HepG2 (cell line): ENCODE results near the gene ENPP1. TPM values are rescaled to one million over a fixed set of nuclear protein-coding genes. Genes with fewer than 3 reads are reported as not detected.

ENCODE experiments used
- ARID2 ChIP-seq: sonication (generic); formaldehyde crosslinking; IDR thresholded peaks from 2 replicates; pipeline ENCODE4 v1.8.1; 2022; ENCODE audit warnings: mild to moderate bottlenecking, missing genetic modification reagents, borderline replicate concordance
- ELF1 ChIP-seq: sonication (generic); formaldehyde crosslinking; IDR thresholded peaks from 2 replicates; pipeline ENCODE4 v1.4.0; 2020; ENCODE audit warnings: missing genetic modification reagents
- FOXP4 ChIP-seq: sonication (generic); formaldehyde crosslinking; IDR thresholded peaks from 2 replicates; pipeline ENCODE4 v1.4.0; 2020; ENCODE audit warnings: missing genetic modification reagents
- GATAD1 ChIP-seq: IDR thresholded peaks from 2 replicates; pipeline ENCODE4 v1.6.1; 2016; ENCODE audit warnings: missing genetic modification reagents, missing compliant biosample characterization
- HNRNPK ChIP-seq: fragments of 200-400 bp; formaldehyde crosslinking; IDR thresholded peaks from 2 replicates; pipeline ENCODE4 v1.6.1; 2018; ENCODE audit warnings: low read length, low read depth, moderate library complexity, mild to moderate bottlenecking; ENCODE audit not compliant: poor library complexity, severe bottlenecking
- KDM3A ChIP-seq: IDR thresholded peaks from 2 replicates; pipeline ENCODE4 v1.6.1; 2018; ENCODE audit warnings: low read depth, missing compliant biosample characterization
- KDM5A ChIP-seq: fragments of 200-600 bp; sonication (generic); IDR thresholded peaks from 2 replicates; pipeline ENCODE4 v1.7.0; 2018; ENCODE audit warnings: antibody characterized with exemption, mild to moderate bottlenecking, low read length, borderline replicate concordance
- PRMT3 ChIP-seq: sonication (generic); formaldehyde crosslinking; IDR thresholded peaks from 2 replicates; pipeline ENCODE4 v1.8.1; 2022; ENCODE audit warnings: low read depth, mild to moderate bottlenecking, moderate library complexity, missing genetic modification reagents, borderline replicate concordance
- RAD21 ChIP-seq: fragments of 450-650 bp; formaldehyde crosslinking; IDR thresholded peaks from 2 replicates; pipeline ENCODE4 v1.5.0; 2020; ENCODE audit warnings: mild to moderate bottlenecking
- RELA ChIP-seq: sonication (generic); formaldehyde crosslinking; IDR thresholded peaks from 2 replicates; pipeline ENCODE4 v1.4.0; 2020; ENCODE audit warnings: missing genetic modification reagents
- REXO4 ChIP-seq: sonication (generic); formaldehyde crosslinking; IDR thresholded peaks from 2 replicates; pipeline ENCODE4 v1.8.0; 2022; ENCODE audit warnings: missing genetic modification reagents, mild to moderate bottlenecking, borderline replicate concordance
- SAP130 ChIP-seq: IDR thresholded peaks from 2 replicates; pipeline ENCODE4 v1.6.1; 2016; ENCODE audit warnings: low read depth
- SKI ChIP-seq: fragments of 450-650 bp; IDR thresholded peaks from one replicate; pipeline ENCODE4 v1.6.1; 2018; ENCODE audit warnings: mild to moderate bottlenecking; ENCODE audit not compliant: partially characterized antibody
- TEF ChIP-seq: sonication (generic); formaldehyde crosslinking; IDR thresholded peaks from 2 replicates; pipeline ENCODE4 v1.5.0; 2020; ENCODE audit warnings: missing genetic modification reagents
- TFDP1 ChIP-seq: IDR thresholded peaks from 2 replicates; pipeline ENCODE4 v1.6.1; 2016; ENCODE audit warnings: missing compliant biosample characterization, missing genetic modification reagents, borderline replicate concordance
- ZNF281 ChIP-seq: sonication (generic); formaldehyde crosslinking; IDR thresholded peaks from 2 replicates; pipeline ENCODE4 v1.4.0; 2020; ENCODE audit warnings: missing genetic modification reagents, borderline replicate concordance
- ZNF451 ChIP-seq: sonication (generic); formaldehyde crosslinking; IDR thresholded peaks from 2 replicates; pipeline ENCODE4 v1.5.0; 2020; ENCODE audit warnings: mild to moderate bottlenecking, missing genetic modification reagents
- ZNF740 ChIP-seq: sonication (generic); formaldehyde crosslinking; IDR thresholded peaks from 2 replicates; pipeline ENCODE4 v1.4.0; 2020; ENCODE audit warnings: missing genetic modification reagents
- ZNF766 ChIP-seq: sonication (generic); formaldehyde crosslinking; IDR thresholded peaks from 2 replicates; pipeline ENCODE4 v1.5.0; 2020; ENCODE audit warnings: missing genetic modification reagents, borderline replicate concordance
- ZSCAN21 ChIP-seq: sonication (generic); formaldehyde crosslinking; IDR thresholded peaks from 2 replicates; pipeline ENCODE4 v1.8.0; 2022; ENCODE audit warnings: mild to moderate bottlenecking, missing genetic modification reagents, moderate library complexity, borderline replicate concordance
- polyA plus RNA-seq, 8 experiments: library from polyadenylated mRNA; depleted of rRNA in 3 of 8; stranded (reverse) in 7 of 8; unstranded in 1 of 8; fragments of >200 nt; fragmentation: Illumina TruSeq in 4 of 8; extraction: Trizol in 4 of 8; gene quantifications; 2 replicates each; pipeline versions ENCODE4 v1.2.1 to v1.2.3, GENCODE V29; 2011 to 2016; ENCODE audit warnings: low read depth in 4 of 8, missing spikeins in 1 of 8, mixed read lengths in 1 of 8; ENCODE audit not compliant: insufficient read depth in 1 of 8
- total RNA-seq, 5 experiments: library from RNA; depleted of rRNA; stranded (reverse); fragments of >200 nt; fragmentation: Illumina TruSeq; extraction: Trizol; gene quantifications; 2 replicates each; pipeline ENCODE4 v1.2.3, GENCODE V29; 2016; ENCODE audit warnings: low read depth in 1 of 5

Gene ENPP1
- total and polyA plus RNA-seq, 2 of the 13 experiments (the other 11 are each of a cell fraction or from before 2014, with no cell fraction given): 56.5 to 160 TPM

- no peak for TF ChIP-seq REXO4 (CRISPR knock-in tag)
- no peak for TF ChIP-seq ZNF740
- no peak for TF ChIP-seq HNRNPK
- TF ChIP-seq ZNF281 (CRISPR knock-in tag): peak; percentile 74; the same call in 1 of the 2 replicates
- TF ChIP-seq SAP130 (CRISPR knock-in tag): peak; percentile 94
- peak; percentile 95 for TF ChIP-seq FOXP4 (CRISPR knock-in tag)
- peak; percentile 31; the same call in 1 of the 2 replicates for TF ChIP-seq KDM5A
- TF ChIP-seq SKI: peak; percentile 86
- TF ChIP-seq RELA (CRISPR knock-in tag): no peak
- peak; percentile 35; the same call in 1 of the 2 replicates for TF ChIP-seq ZSCAN21 (CRISPR knock-in tag)
- peak; percentile 60 for TF ChIP-seq ZNF766 (CRISPR knock-in tag)
- 0 out of 2 replicates have a peak, but pooled peaks have one; percentile 64 for TF ChIP-seq ZNF451 (CRISPR knock-in tag)
- peak; percentile 76; the same call in 1 of the 2 replicates for TF ChIP-seq KDM3A
- TF ChIP-seq GATAD1: peak; percentile 78
- no peak for TF ChIP-seq RAD21
- 0 out of 2 replicates have a peak, but pooled peaks have one; percentile 49 for TF ChIP-seq ARID2 (CRISPR knock-in tag)
- peak; percentile 56; the same call in 1 of the 2 replicates for TF ChIP-seq TFDP1
- no peak for TF ChIP-seq PRMT3
- TF ChIP-seq ELF1: peak; percentile 63; the same call in 1 of the 2 replicates
- no peak for TF ChIP-seq TEF (CRISPR knock-in tag)
Measured at GRCh38 chr6:131937703-131938631, 130.1 kb downstream of the ENPP1 start (continued).
